Measurements from ENCODE around the gene GPR107. TPM values are rescaled to one million over a fixed set of nuclear protein-coding genes. Genes with fewer than 3 reads are reported as not detected.

GPR107 gene
- total RNA-seq, 3 donors from 2014 or later, result 15.9 to 21.7 (median 17.9) TPM

DNA sequence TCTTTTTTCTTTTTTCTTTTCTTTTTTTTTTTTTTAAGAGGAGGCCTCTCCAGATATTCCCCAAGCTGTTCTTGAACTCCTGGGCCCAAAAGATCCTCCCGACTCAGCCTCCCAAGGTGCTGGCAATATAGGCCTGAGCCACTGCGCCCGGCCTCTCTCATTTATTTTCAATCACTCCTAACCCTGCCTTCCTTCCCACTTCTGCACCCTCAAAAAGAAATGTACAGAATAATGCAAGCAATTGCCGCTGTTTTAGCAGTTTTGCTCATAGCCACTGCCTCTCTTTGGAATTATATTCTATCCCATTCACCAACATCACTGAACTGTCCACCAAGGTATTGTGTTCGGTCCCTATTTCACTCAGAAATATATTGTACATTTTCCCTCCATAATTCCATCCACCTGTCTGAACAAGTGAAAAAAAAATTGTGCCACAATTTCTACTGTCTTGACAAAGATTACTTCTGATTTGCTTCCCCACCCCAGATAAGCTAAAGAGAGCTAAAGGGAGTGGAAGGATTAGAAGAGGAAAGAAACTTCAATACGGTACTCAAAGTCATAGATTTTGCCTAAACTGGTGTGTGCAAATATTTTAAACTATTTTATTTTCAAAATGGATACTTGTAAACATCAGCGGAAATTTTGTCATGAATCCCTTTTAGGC lies 12.6 kb upstream of the GPR107 start:
- Mint-ChIP-seq H3K4me3 (peak overlapping the region; percentile 97), H3K4me1 (ENCODE audit: low read depth) (peaks cover 67% of the 10 kb centered on the region), H3K9me3 (no peaks in the 10 kb centered on the region), H3K36me3 (ENCODE audit: insufficient read depth) (peaks cover 10% of the 10 kb centered on the region), H3K27me3 (ENCODE audit: low read depth) (no peaks in the 10 kb centered on the region)
- no peak for DNase-seq
- ATAC-seq, result no peak

DNA sequence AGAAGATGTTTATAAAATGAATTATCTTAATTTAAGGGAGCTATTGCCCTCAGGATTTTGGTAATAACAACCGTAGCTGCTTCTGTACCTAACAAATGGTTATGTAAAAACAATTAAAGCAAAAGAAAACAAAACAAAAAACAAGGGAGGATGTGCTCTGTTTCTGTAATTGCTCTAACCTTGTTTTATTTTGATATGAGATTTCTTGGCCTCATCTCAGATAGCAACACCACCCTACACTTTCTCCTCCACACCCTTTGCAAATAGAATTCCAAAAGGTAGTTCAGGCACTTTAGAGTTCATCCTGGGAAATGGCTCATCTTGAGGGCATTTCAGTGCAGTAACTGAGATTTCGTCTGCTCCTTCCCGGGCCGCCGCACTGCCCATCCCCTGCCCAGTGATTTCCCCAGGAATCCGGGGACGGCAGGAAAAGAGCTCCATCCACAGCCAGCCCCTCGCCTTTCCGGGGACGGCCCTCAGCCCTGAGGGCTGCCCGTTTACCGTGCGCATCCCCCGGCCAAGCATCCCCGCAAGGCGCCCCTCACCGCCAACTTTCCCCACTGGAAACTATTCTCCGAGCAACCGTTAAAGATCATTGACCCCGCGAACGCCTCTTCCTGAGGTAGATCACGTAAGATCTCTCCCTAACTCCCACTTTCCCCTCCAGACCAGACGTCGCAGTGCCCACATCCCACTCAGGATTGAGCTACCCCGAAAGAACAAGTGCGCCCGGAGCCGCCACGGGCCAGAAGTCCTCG lies 11.9 kb upstream of the GPR107 start:
- no peaks in the 10 kb centered on the region for H3K9me3 Mint-ChIP-seq
- peaks cover 6% of the 10 kb centered on the region for H3K36me3 Mint-ChIP-seq (ENCODE audit: insufficient read depth)
- no peak for DNase-seq
- ATAC-seq, result no peak
- H3K4me3 Mint-ChIP-seq, result peak overlapping the region; percentile 97
- H3K4me1 Mint-ChIP-seq (ENCODE audit: low read depth), result peaks cover 62% of the 10 kb centered on the region
- H3K27me3 Mint-ChIP-seq (ENCODE audit: low read depth), result no peaks in the 10 kb centered on the region

DNA sequence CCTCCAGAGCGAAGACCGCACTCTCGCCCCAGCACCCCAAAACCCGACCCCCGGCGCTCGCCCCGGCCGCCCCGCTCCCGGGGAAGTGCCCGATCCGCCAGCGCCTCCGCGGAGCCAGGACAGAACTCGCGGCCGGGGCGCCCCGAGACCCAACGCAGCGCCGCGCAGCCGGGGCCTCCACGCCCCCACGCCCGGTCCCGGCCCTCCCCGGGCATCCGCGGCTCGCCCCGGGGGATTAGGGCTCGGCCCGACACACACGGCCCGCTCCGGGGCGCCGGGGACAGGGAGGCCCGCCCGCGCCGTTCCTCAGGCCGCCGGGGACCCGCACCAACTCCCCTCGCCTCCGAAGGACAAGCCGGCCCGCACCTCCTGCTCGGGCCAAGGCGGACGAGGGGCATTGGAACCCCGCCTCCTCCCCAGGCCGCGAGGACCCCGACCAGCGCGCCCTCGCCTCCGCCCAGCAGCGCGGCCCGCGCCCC lies 11.3 kb upstream of the GPR107 start:
- H3K36me3 Mint-ChIP-seq (ENCODE audit: insufficient read depth), result peaks cover 6% of the 10 kb centered on the region
- peaks cover 56% of the 10 kb centered on the region for H3K4me1 Mint-ChIP-seq (ENCODE audit: low read depth)
- peak overlapping the region; percentile 97 for H3K4me3 Mint-ChIP-seq
- H3K27me3 Mint-ChIP-seq (ENCODE audit: low read depth), result no peaks in the 10 kb centered on the region
- H3K9me3 Mint-ChIP-seq, result no peaks in the 10 kb centered on the region
- DNase-seq (no peak), ATAC-seq (peak; percentile 15 to 33)

- Mint-ChIP-seq H3K27me3 (ENCODE audit: low read depth) (no peaks in the 10 kb centered on the region), H3K9me3 (no peaks in the 10 kb centered on the region), H3K36me3 (ENCODE audit: insufficient read depth) (peaks cover 6% of the 10 kb centered on the region), H3K4me1 (ENCODE audit: low read depth) (peaks cover 51% of the 10 kb centered on the region), H3K4me3 (peak within 1 kb of the TSS; percentile 97)
- ATAC-seq, result peak; percentile 76 to 83
- peak; percentile 77 for DNase-seq
Observed at GRCh38 chr9:130042885-130043653, 10.6 kb upstream of the GPR107 start, which contains the start of gene FNBP1. FNBP1 (minus strand) TSS chr9:130043189; CDS start chr9:130042975, 214 bp downstream.

DNA sequence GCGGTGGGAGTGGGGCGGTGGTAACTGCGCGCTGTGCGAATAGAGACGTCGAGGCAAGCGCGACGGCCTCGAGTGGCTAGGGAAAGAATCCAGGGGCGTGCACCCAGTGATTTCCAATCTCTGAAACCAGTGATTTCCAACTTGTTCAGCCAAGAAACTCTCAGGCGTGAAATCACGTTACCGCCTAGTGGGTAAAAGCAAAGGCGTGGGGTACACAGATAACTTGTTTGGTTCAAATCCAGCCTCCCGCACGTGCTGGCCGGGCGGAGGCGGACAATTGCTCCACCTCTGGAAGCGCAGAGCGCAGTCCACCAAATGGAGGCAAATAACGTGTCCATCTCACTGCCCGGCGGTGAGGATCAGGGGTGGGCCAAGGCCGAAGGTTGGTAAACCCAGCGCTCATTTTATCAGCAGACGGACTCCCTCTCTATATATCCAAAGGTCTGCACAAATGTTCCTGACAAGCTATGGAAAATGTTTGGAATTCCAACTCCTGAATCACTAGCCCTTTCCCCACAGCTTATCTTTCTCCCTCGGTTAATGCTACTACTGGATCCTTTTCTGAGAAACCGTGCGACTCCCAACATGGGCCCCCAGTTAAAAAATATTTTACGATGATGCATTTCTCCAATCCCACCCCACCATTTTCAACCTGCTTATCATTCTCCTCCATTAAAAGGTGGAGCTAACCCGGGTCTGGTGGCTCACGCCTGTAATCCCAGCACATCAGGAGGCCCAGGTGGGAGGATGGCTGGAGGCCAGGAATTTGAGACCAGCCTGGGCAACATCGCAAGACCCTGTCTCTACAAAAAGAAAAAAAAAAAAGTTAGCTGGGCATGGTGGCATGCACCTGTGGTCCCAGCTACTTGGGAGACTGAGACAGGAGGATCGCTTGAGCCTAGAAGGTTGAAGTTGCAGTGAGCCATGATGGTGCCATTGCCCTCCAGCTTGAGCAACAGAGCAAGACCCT lies 9.8 kb upstream of the GPR107 start:
- H3K4me1 Mint-ChIP-seq (ENCODE audit: low read depth), result peaks cover 45% of the 10 kb centered on the region
- peak overlapping the region; percentile 92 for H3K4me3 Mint-ChIP-seq
- H3K36me3 Mint-ChIP-seq (ENCODE audit: insufficient read depth), result peaks cover 6% of the 10 kb centered on the region
- no peaks in the 10 kb centered on the region for H3K27me3 Mint-ChIP-seq (ENCODE audit: low read depth)
- ATAC-seq, result no peak
- no peaks in the 10 kb centered on the region for H3K9me3 Mint-ChIP-seq
- DNase-seq, result no peak

GRCh38 chr9:130045725-130046450 lies 7.8 kb upstream of the GPR107 start:
- H3K4me3 Mint-ChIP-seq, result peak overlapping the region; percentile 50

DNA sequence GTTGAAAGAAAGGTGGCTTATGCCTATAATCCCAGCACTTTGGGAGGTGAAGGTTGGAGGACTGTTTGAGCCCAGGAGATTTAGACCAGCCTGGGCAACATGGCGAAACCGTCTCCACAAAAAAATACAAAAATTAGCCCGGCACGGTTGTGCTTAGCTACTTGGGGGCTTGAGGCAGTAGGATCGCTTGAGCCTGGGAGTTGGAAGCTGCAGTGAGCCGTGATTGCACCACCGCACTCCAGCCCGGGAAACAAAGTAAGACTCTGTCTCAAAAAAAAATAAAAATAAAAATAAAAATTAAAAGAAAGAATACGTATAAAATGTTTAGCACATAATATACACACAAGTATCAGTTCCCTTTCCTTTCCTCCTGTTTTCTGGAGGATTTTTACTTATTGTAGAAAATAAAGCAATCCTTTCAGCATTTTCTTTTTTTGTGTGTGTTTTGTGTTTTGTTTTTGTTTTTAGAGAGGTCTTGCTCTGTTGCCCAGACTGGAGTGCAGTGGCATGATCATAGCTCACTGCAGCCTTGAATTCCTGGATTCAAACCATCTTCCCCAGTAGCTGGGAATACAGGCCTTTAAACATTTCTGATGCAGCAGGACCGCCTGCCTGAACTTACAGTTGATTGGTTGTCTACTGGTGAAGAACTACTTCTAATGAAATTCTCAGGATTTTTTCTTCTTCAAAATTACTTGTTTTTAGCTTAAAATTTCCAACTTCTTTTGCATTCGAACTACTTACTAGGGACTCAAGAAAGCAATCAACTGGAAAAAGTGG lies 4.1 kb upstream of the GPR107 start:
- Mint-ChIP-seq H3K4me1 (ENCODE audit: low read depth) (peaks cover 32% of the 10 kb centered on the region), H3K4me3 (no peak overlapping the region), H3K27me3 (ENCODE audit: low read depth) (no peaks in the 10 kb centered on the region), H3K36me3 (ENCODE audit: insufficient read depth) (no peaks in the 10 kb centered on the region), H3K9me3 (no peaks in the 10 kb centered on the region)
- ATAC-seq (no peak), DNase-seq (no peak)

More at GRCh38 chr9:130045725-130046450, 7.8 kb upstream of the GPR107 start:
- ATAC-seq, result no peak
- Mint-ChIP-seq H3K36me3 (ENCODE audit: insufficient read depth) (peaks cover 6% of the 10 kb centered on the region), H3K27me3 (ENCODE audit: low read depth) (no peaks in the 10 kb centered on the region), H3K4me1 (ENCODE audit: low read depth) (peaks cover 38% of the 10 kb centered on the region), H3K9me3 (no peaks in the 10 kb centered on the region)
- DNase-seq, result no peak

- no peaks in the 10 kb centered on the region for H3K36me3 Mint-ChIP-seq (ENCODE audit: insufficient read depth)
- DNase-seq, result no peak
- ATAC-seq, result no peak
- H3K4me3 Mint-ChIP-seq, result no peak overlapping the region
- H3K27me3 Mint-ChIP-seq (ENCODE audit: low read depth), result no peaks in the 10 kb centered on the region
- no peaks in the 10 kb centered on the region for H3K9me3 Mint-ChIP-seq
- H3K4me1 Mint-ChIP-seq (ENCODE audit: low read depth), result peaks cover 31% of the 10 kb centered on the region
Observed at GRCh38 chr9:130050462-130050861, 3.2 kb upstream of the GPR107 start.

GRCh38 chr9:130051855-130052254 lies 1.9 kb upstream of the GPR107 start:
- H3K36me3 Mint-ChIP-seq (ENCODE audit: insufficient read depth), result no peaks in the 10 kb centered on the region
- peaks cover 23% of the 10 kb centered on the region for H3K4me1 Mint-ChIP-seq (ENCODE audit: low read depth)
- DNase-seq (no peak), ATAC-seq (no peak)
- no peaks in the 10 kb centered on the region for H3K27me3 Mint-ChIP-seq (ENCODE audit: low read depth)
- peak overlapping the region; percentile 47 for H3K4me3 Mint-ChIP-seq
- no peaks in the 10 kb centered on the region for H3K9me3 Mint-ChIP-seq

DNA sequence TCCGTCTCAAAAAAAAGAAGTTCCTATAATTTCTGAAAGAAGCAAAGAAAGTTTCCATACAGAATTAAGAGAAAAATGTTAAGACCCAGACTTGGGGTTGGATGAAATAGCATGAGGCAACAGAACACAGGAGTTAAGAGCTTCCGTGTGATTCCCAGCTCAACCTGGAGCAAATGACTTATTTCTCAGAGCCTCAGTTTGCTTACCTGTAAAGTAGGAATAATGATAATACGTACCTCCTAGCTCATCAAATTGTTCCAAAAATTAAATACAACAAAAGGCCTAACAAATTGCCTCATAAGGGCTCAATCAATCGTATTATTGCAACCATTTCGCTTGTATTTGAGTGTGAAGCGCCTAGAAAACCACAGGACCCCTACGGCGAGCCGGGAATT lies 600 bp upstream of the GPR107 start:
- H3K27me3 Mint-ChIP-seq (ENCODE audit: low read depth), result no peaks in the 10 kb centered on the region
- H3K36me3 Mint-ChIP-seq (ENCODE audit: insufficient read depth), result peaks cover 1% of the 10 kb centered on the region
- peaks cover 25% of the 10 kb centered on the region for H3K4me1 Mint-ChIP-seq (ENCODE audit: low read depth)
- no peaks in the 10 kb centered on the region for H3K9me3 Mint-ChIP-seq
- ATAC-seq (no peak), DNase-seq (no peak)
- peak overlapping the region; percentile 93 for H3K4me3 Mint-ChIP-seq

- peaks cover 28% of the 10 kb centered on the region for H3K4me1 Mint-ChIP-seq (ENCODE audit: low read depth)
- peaks cover 6% of the 10 kb centered on the region for H3K36me3 Mint-ChIP-seq (ENCODE audit: insufficient read depth)
- H3K9me3 Mint-ChIP-seq, result no peaks in the 10 kb centered on the region
- no peak for DNase-seq
- H3K27me3 Mint-ChIP-seq (ENCODE audit: low read depth), result no peaks in the 10 kb centered on the region
- peak overlapping the region; percentile 93 for H3K4me3 Mint-ChIP-seq
- peak; percentile 7 to 9 for ATAC-seq
Observed at GRCh38 chr9:130054325-130054786, 650 bp downstream of the GPR107 start.

DNA sequence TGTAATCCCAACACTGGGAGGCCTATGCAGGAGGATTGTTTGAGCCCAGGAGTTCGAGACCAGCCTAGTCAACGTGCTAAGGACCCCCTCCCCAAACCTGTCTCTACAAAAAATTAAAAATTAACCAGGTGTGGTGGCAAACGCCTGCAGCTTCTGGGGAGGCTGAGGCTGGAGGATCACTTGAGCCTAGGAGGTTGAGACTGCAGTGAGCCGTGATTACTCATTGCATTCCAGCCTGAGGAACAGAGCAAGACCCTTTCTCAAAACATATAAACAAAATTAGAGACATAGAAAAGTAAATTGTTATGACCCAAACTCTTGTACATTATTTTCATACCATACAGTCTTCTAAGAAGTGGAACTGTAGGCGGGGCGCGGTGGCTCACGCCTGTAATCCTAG lies 1.1 kb downstream of the GPR107 start:
- Mint-ChIP-seq H3K9me3 (no peaks in the 10 kb centered on the region), H3K27me3 (ENCODE audit: low read depth) (no peaks in the 10 kb centered on the region), H3K4me3 (peak overlapping the region; percentile 93), H3K4me1 (ENCODE audit: low read depth) (peaks cover 28% of the 10 kb centered on the region), H3K36me3 (ENCODE audit: insufficient read depth) (peaks cover 6% of the 10 kb centered on the region)
- DNase-seq (no peak), ATAC-seq (no peak)
